ENCODE results near the gene SLC41A3. TPM values are rescaled to one million over a fixed set of nuclear protein-coding genes. Genes with fewer than 3 reads are reported as not detected.
"Not testable (repeated sequence)": the region's sequence is repeated elsewhere in the genome, so short reads cannot be mapped to it uniquely, and the experiment has no call there.

The SLC41A3 gene
- total and polyA plus RNA-seq, 2 experiments from 2014 or later: 19.8 to 56.0 TPM

- Histone ChIP-seq H3K36me3 (ENCODE audit: low read depth) (no peaks in the 10 kb centered on the region), H2AFZ (no peak overlapping the region), H3K27ac (no peak overlapping the region), H3F3A (ENCODE audit: insufficient read depth) (no peaks in the 10 kb centered on the region), H3K79me2 (ENCODE audit: insufficient read depth) (no peaks in the 10 kb centered on the region), H3K4me1 (ENCODE audit: insufficient read depth) (peaks cover under 1% of the 10 kb centered on the region; the same call in 1 of the 2 replicates), H3K9ac (no peak overlapping the region), H3K4me3 (no peak overlapping the region), H3K27me3 (replicated peaks; ENCODE audit: insufficient read depth) (no peaks in the 10 kb centered on the region), H3K9me2 (ENCODE audit: insufficient read depth) (no peaks in the 10 kb centered on the region), H3K4me2 (ENCODE audit: unreplicated experiment) (no peak overlapping the region), H4K20me1 (ENCODE audit: insufficient read depth) (no peaks in the 10 kb centered on the region), H3K9me3 (ENCODE audit: low read depth) (no peaks in the 10 kb centered on the region)
- WGBS, 2 experiments (ENCODE audit: low coverage in 1 of 2, low lambda C conversion rate in 2 of 2, missing lambda C conversion rate in 2 of 2): 67 to 69% methylated on average over 2 of the region's 2 CpGs
- TF ChIP-seq EZH2phosphoT487 (IDR thresholded peaks at IDR 0.05; ENCODE audit: insufficient read depth, low read depth): no peak
- no peak for TF ChIP-seq EZH2 (IDR thresholded peaks at IDR 0.05; ENCODE audit: insufficient read depth, poor library complexity, severe bottlenecking)
- no peak for DNase-seq
- in situ Hi-C loops (cut with MboI): no loop called here
Observed at GRCh38 chr3:126039870-126040269, 44.1 kb downstream of the SLC41A3 start.

- H3K27me3 ChIP-seq (replicated peaks; ENCODE audit: insufficient read depth); H3K27ac ChIP-seq; DNase-seq; H3K4me1 ChIP-seq (ENCODE audit: insufficient read depth); H3K9ac ChIP-seq; H3K9me3 ChIP-seq (ENCODE audit: low read depth); in situ Hi-C loops (cut with MboI); H3K9me2 ChIP-seq (ENCODE audit: insufficient read depth); H3F3A ChIP-seq (ENCODE audit: insufficient read depth); H3K4me3 ChIP-seq; H3K79me2 ChIP-seq (ENCODE audit: insufficient read depth); H3K36me3 ChIP-seq (ENCODE audit: low read depth); H3K4me2 ChIP-seq (ENCODE audit: unreplicated experiment); H4K20me1 ChIP-seq (ENCODE audit: insufficient read depth); H2AFZ ChIP-seq: not testable (repeated sequence)
- WGBS, 2 experiments (ENCODE audit: low coverage in 1 of 2, low lambda C conversion rate in 2 of 2, missing lambda C conversion rate in 2 of 2): 65 to 75% methylated on average over 2 of the region's 2 CpGs
Observed at GRCh38 chr3:126038791-126039190, 45.1 kb downstream of the SLC41A3 start.

- no peak overlapping the region for H3K9ac ChIP-seq
- H3F3A ChIP-seq (ENCODE audit: insufficient read depth): 0 out of 2 replicates have a peak, but pooled peaks cover 4% of the 10 kb centered on the region
- no peak for TF ChIP-seq EZH2 (IDR thresholded peaks at IDR 0.05; ENCODE audit: insufficient read depth, poor library complexity, severe bottlenecking)
- no peak for TF ChIP-seq EZH2phosphoT487 (IDR thresholded peaks at IDR 0.05; ENCODE audit: insufficient read depth, low read depth)
- no peak overlapping the region for H2AFZ ChIP-seq
- H3K36me3 ChIP-seq (ENCODE audit: low read depth): no peaks in the 10 kb centered on the region
- no peak overlapping the region for H3K27ac ChIP-seq
- no peaks in the 10 kb centered on the region for H3K79me2 ChIP-seq (ENCODE audit: insufficient read depth)
- WGBS, 2 experiments (ENCODE audit: low coverage in 1 of 2, low lambda C conversion rate in 2 of 2, missing lambda C conversion rate in 2 of 2): 90 to 93% methylated on average over 10 of the region's 10 CpGs
- in situ Hi-C loops (cut with MboI): no loop called here
- H3K27me3 ChIP-seq (replicated peaks; ENCODE audit: insufficient read depth): no peaks in the 10 kb centered on the region
- peaks cover 3% of the 10 kb centered on the region; the same call in 1 of the 2 replicates for H3K4me1 ChIP-seq (ENCODE audit: insufficient read depth)
- no peaks in the 10 kb centered on the region for H3K9me2 ChIP-seq (ENCODE audit: insufficient read depth)
- H4K20me1 ChIP-seq (ENCODE audit: insufficient read depth): no peaks in the 10 kb centered on the region
- no peaks in the 10 kb centered on the region for H3K9me3 ChIP-seq (ENCODE audit: low read depth)
- no peak for DNase-seq
- no peak overlapping the region for H3K4me3 ChIP-seq
- no peak overlapping the region for H3K4me2 ChIP-seq (ENCODE audit: unreplicated experiment)
Observed at GRCh38 chr3:126036056-126036549, 47.8 kb downstream of the SLC41A3 start.

- no peak overlapping the region for H3K4me3 ChIP-seq
- 0 out of 2 replicates have a peak, but pooled peaks cover 4% of the 10 kb centered on the region for H3F3A ChIP-seq (ENCODE audit: insufficient read depth)
- H4K20me1 ChIP-seq (ENCODE audit: insufficient read depth): no peaks in the 10 kb centered on the region
- no peak overlapping the region for H2AFZ ChIP-seq
- no peak for TF ChIP-seq EZH2phosphoT487 (IDR thresholded peaks at IDR 0.05; ENCODE audit: insufficient read depth, low read depth)
- TF ChIP-seq EZH2 (IDR thresholded peaks at IDR 0.05; ENCODE audit: insufficient read depth, poor library complexity, severe bottlenecking): no peak
- WGBS, 2 experiments (ENCODE audit: low coverage in 1 of 2, low lambda C conversion rate in 2 of 2, missing lambda C conversion rate in 2 of 2): 92 to 94% methylated on average over 12 of the region's 12 CpGs
- H3K27me3 ChIP-seq (replicated peaks; ENCODE audit: insufficient read depth): no peaks in the 10 kb centered on the region
- H3K36me3 ChIP-seq (ENCODE audit: low read depth): no peaks in the 10 kb centered on the region
- no peaks in the 10 kb centered on the region for H3K9me2 ChIP-seq (ENCODE audit: insufficient read depth)
- H3K4me1 ChIP-seq (ENCODE audit: insufficient read depth): peaks cover 3% of the 10 kb centered on the region; the same call in 1 of the 2 replicates
- no peak for DNase-seq
- no peaks in the 10 kb centered on the region for H3K9me3 ChIP-seq (ENCODE audit: low read depth)
- no peaks in the 10 kb centered on the region for H3K79me2 ChIP-seq (ENCODE audit: insufficient read depth)
- no peak overlapping the region for H3K27ac ChIP-seq
- H3K9ac ChIP-seq: no peak overlapping the region
- in situ Hi-C loops (cut with MboI): no loop called here
- no peak overlapping the region for H3K4me2 ChIP-seq (ENCODE audit: unreplicated experiment)
Observed at GRCh38 chr3:126035362-126036050, 48.4 kb downstream of the SLC41A3 start.
